ENCODE results near the gene FANCI. TPM values are rescaled to one million over a fixed set of nuclear protein-coding genes. Genes with fewer than 3 reads are reported as not detected.

The FANCI gene
- total and polyA plus RNA-seq, 2 of the 13 experiments (the other 11 are each of a cell fraction or from before 2014, with no cell fraction given): 15.7 to 68.8 TPM

GRCh38 chr15:89335298-89336041 is 91.7 kb downstream of the FANCI start (continued):
- 0 out of 2 replicates have a peak, but pooled peaks have one; percentile 26 for TF ChIP-seq CBX2 (IDR thresholded peaks at IDR 0.05; ENCODE audit: low read depth, low read length)
- peak; percentile 73; the same call in 1 of the 2 replicates for TF ChIP-seq CBX2 (CRISPR knock-in tag; IDR thresholded peaks at IDR 0.05; ENCODE audit: low read depth)
- TF ChIP-seq SMAD9 (CRISPR knock-in tag; IDR thresholded peaks at IDR 0.05): peak; percentile 48; the same call in 1 of the 2 replicates
- 0 out of 2 replicates have a peak, but pooled peaks have one; percentile 6 for TF ChIP-seq NAIF1 (CRISPR knock-in tag; IDR thresholded peaks at IDR 0.05; ENCODE audit: borderline replicate concordance)
- TF ChIP-seq ZNF501 (CRISPR knock-in tag; IDR thresholded peaks at IDR 0.05): peak; percentile 76; the same call in 1 of the 2 replicates
- TF ChIP-seq ZNF782 (CRISPR knock-in tag; IDR thresholded peaks at IDR 0.05; ENCODE audit: borderline replicate concordance): 0 out of 2 replicates have a peak, but pooled peaks have one; percentile 34
- TF ChIP-seq MTF2 (CRISPR knock-in tag; IDR thresholded peaks at IDR 0.05; ENCODE audit: borderline replicate concordance): 0 out of 2 replicates have a peak, but pooled peaks have one; percentile 34
- no peak for TF ChIP-seq ZNF468 (CRISPR knock-in tag; IDR thresholded peaks at IDR 0.05)
- no peak for TF ChIP-seq ZNF333 (CRISPR knock-in tag; IDR thresholded peaks at IDR 0.05; ENCODE audit: borderline replicate concordance)
- TF ChIP-seq ATF4 (CRISPR knock-in tag; IDR thresholded peaks at IDR 0.05): 0 out of 4 replicates have a peak, but pooled peaks of 1 of the 2 experiments have one; percentile 7
- TF ChIP-seq SKIL (CRISPR knock-in tag; IDR thresholded peaks at IDR 0.05; ENCODE audit: borderline replicate concordance): peak; percentile 56; the same call in 1 of the 2 replicates
- TF ChIP-seq ZNF747 (CRISPR knock-in tag; IDR thresholded peaks at IDR 0.05; ENCODE audit: borderline replicate concordance): 0 out of 2 replicates have a peak, but pooled peaks have one; percentile 4
- TF ChIP-seq ZNF24 (IDR thresholded peaks at IDR 0.05): no peak
- TF ChIP-seq ZNF766 (CRISPR knock-in tag; IDR thresholded peaks at IDR 0.05; ENCODE audit: borderline replicate concordance): no peak
- TF ChIP-seq ZNF280D (CRISPR knock-in tag; IDR thresholded peaks at IDR 0.05): 0 out of 2 replicates have a peak, but pooled peaks have one; percentile 6
- TF ChIP-seq TFAP4 (IDR thresholded peaks at IDR 0.05; ENCODE audit: borderline replicate concordance, low read depth): peak; percentile 38; the same call in 1 of the 2 replicates
- no peak for TF ChIP-seq THAP11 (CRISPR knock-in tag; IDR thresholded peaks at IDR 0.05)
- TF ChIP-seq DNMT3B (CRISPR knock-in tag; conservative IDR thresholded peaks at IDR 0.05): no peak
- TF ChIP-seq ZNF101 (CRISPR knock-in tag; IDR thresholded peaks at IDR 0.05; ENCODE audit: borderline replicate concordance, low read depth): 0 out of 2 replicates have a peak, but pooled peaks have one; percentile 16
- TF ChIP-seq RCOR2 (CRISPR knock-in tag; IDR thresholded peaks at IDR 0.05): no peak
- TF ChIP-seq POLR2AphosphoS2 (IDR thresholded peaks at IDR 0.05; ENCODE audit: low read depth, low read length): no peak

Measured in HepG2 (cell line).